ENCODE measurements around the gene DPM1. TPM values are rescaled to one million over a fixed set of nuclear protein-coding genes. Genes with fewer than 3 reads are reported as not detected.

The DPM1 gene
- total RNA-seq, 1 donor from 2014 or later = 43.9 TPM

DNA sequence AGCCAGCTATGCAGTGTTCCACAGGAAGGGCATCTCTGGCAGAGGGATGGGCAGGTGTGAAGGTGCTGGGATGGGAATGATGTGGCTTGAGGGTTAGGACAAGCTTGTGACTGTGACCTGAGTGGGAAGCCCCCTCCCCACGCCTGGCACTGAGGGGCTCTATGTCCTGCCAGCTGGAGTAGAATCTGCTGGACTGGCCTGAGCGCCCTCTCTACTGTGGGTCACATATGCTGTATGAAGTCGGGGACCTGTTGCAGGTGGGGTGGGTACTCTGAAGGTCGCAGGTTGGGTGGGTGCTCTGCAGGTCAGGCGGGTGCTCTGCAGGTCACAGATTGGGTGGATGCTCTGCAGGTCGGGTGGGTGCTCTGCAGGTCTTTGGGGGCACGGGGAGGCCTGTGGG lies 44.3 kb upstream of the DPM1 start:
- no peak overlapping the region for H3K4me3 Mint-ChIP-seq (ENCODE audit: low read depth)
- H3K27me3 Mint-ChIP-seq = peaks cover 6% of the 10 kb centered on the region
- H3K36me3 Mint-ChIP-seq (ENCODE audit: insufficient read depth) = peaks cover 3% of the 10 kb centered on the region
- H3K27ac Mint-ChIP-seq = no peak overlapping the region
- no peak for DNase-seq (ENCODE audit: low spot score, unreplicated experiment)
- no peaks in the 10 kb centered on the region for H3K4me1 Mint-ChIP-seq (ENCODE audit: low read depth)
- H3K9me3 Mint-ChIP-seq (ENCODE audit: low read depth) = no peaks in the 10 kb centered on the region
- no peak for TF ChIP-seq CTCF (IDR thresholded peaks at IDR 0.05; ENCODE audit: unreplicated experiment)

GRCh38 chr20:51001430-51002265 lies 43.3 kb upstream of the DPM1 start:
- H3K27me3 Mint-ChIP-seq = peaks cover 12% of the 10 kb centered on the region
- TF ChIP-seq CTCF (IDR thresholded peaks at IDR 0.05; ENCODE audit: unreplicated experiment) = no peak
- H3K27ac Mint-ChIP-seq = no peak overlapping the region
- peaks cover 3% of the 10 kb centered on the region for H3K36me3 Mint-ChIP-seq (ENCODE audit: insufficient read depth)
- no peaks in the 10 kb centered on the region for H3K4me1 Mint-ChIP-seq (ENCODE audit: low read depth)
- no peak for DNase-seq (ENCODE audit: low spot score, unreplicated experiment)
- no peaks in the 10 kb centered on the region for H3K9me3 Mint-ChIP-seq (ENCODE audit: low read depth)
- no peak overlapping the region for H3K4me3 Mint-ChIP-seq (ENCODE audit: low read depth)

DNA sequence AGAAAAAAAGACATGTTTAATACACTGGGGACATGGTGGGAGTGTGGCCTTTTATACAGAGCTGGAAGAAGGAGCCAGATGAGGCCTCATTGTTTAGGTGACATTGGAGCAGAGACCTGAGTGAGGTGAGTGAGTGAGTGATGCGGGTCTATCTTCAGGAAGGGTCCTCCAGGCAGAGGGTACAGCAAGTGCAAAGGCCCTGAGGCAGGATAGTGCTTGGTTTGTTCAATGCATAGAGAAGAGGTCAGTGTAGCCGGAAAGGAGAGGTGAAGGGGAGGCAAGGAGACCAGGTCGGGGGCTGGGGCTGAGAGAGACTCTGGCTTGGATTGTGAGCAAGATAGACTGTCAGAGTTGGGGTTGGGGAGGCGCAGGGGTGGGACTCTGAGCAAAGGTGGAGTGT lies 41.0 kb upstream of the DPM1 start:
- Mint-ChIP-seq H3K36me3 (ENCODE audit: insufficient read depth) (no peaks in the 10 kb centered on the region), H3K4me1 (ENCODE audit: low read depth) (no peaks in the 10 kb centered on the region), H3K9me3 (ENCODE audit: low read depth) (no peaks in the 10 kb centered on the region), H3K4me3 (ENCODE audit: low read depth) (no peak overlapping the region), H3K27ac (no peak overlapping the region), H3K27me3 (peaks cover 14% of the 10 kb centered on the region)
- TF ChIP-seq CTCF (IDR thresholded peaks at IDR 0.05; ENCODE audit: unreplicated experiment) = no peak
- DNase-seq (ENCODE audit: low spot score, unreplicated experiment) = no peak

DNA sequence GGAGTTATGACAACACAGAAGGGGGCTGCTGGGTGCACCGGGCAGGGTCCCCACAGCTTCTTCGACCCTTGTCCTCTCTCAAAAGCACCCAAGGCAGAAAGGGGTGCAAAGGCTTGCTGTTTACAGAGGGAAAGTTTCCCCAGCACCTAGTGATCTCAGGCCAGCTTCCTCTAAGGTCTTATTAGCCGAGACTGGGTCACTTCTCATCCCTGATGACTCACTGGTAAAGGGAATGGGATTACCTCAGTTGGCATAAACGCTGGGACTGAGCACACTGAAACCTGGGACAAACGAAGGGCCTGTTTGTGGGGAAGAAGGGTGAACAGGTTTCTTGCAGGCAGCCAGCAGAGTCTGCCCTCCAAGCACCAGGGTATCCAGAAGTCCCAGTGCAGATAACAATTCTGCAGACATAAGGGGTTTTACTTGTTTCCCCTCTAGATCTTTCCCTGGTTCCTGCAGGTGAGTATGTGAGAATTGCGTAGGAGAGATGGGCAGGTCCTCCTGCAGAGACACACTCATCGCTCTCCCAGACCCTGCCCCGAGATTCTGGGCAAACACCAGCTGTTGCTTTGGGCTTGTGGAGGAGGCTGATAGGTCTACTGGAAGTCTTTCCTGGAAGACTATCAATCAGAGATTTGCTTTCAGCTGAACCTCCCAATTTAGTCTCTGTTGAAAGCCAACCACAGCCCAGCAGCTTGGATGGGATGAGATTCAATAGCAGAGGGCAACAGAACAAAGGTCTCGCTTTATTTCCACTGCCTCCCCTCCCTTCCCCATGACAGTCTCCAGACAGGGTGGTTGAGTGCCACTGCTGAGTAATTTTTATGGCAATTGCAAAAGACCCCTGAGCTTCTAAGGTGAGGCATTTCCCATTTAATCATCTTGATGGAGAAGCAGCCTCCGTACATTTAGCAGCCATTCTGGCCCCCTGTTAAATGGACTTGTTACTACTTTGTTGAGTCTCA lies 38.9 kb upstream of the DPM1 start:
- DNase-seq (ENCODE audit: low spot score, unreplicated experiment) = no peak

More for the DNA sequence above, 38.9 kb upstream of the DPM1 start:
- Mint-ChIP-seq H3K4me1 (ENCODE audit: low read depth) (peaks cover 4% of the 10 kb centered on the region), H3K4me3 (ENCODE audit: low read depth) (no peak overlapping the region), H3K27ac (no peak overlapping the region), H3K9me3 (ENCODE audit: low read depth) (no peaks in the 10 kb centered on the region), H3K36me3 (ENCODE audit: insufficient read depth) (no peaks in the 10 kb centered on the region), H3K27me3 (peaks cover 14% of the 10 kb centered on the region)
- no peak for TF ChIP-seq CTCF (IDR thresholded peaks at IDR 0.05; ENCODE audit: unreplicated experiment)
